ENCODE results near the gene SELENOK.

Gene SELENOK

GRCh38 chr3:53881691-53882593, 9.7 kb downstream of the SELENOK start, which contains the start of gene ACTR8:
TSS of gene ACTR8 (minus strand) at chr3:53882152. CDS start at chr3:53882101, 51 bp downstream.
- TF ChIP-seq POLR2AphosphoS5 (IDR thresholded peaks at IDR 0.05; ENCODE audit: low read depth, low read length) (peak; percentile 92), POLR2A (IDR thresholded peaks at IDR 0.05; ENCODE audit: low read depth, low read length) (peak; percentile 95), TAF1 (IDR thresholded peaks at IDR 0.05; ENCODE audit: borderline replicate concordance, low read depth, low read length) (peak; percentile 98)
- peak; percentile 89 for FAIRE-seq
- DNase-seq (ENCODE audit: insufficient read length), result peak; percentile 82

GRCh38 chr3:53880396-53881345, 11.0 kb downstream of the SELENOK start:
- FAIRE-seq (peak; percentile 62), DNase-seq (ENCODE audit: insufficient read length) (no peak)
- no peak for TF ChIP-seq POLR2A (IDR thresholded peaks at IDR 0.05; ENCODE audit: low read depth, low read length)
- 0 out of 2 replicates have a peak, but pooled peaks have one; percentile 26 for TF ChIP-seq POLR2AphosphoS5 (IDR thresholded peaks at IDR 0.05; ENCODE audit: low read depth, low read length)

GRCh38 chr3:53865732-53866499, 25.7 kb downstream of the SELENOK start:
- TF ChIP-seq POLR2A (IDR thresholded peaks at IDR 0.05; ENCODE audit: low read depth, low read length) (no peak), TAF1 (IDR thresholded peaks at IDR 0.05; ENCODE audit: borderline replicate concordance, low read depth, low read length) (no peak), POLR2AphosphoS5 (IDR thresholded peaks at IDR 0.05; ENCODE audit: low read depth, low read length) (no peak)
- FAIRE-seq, result no peak
- DNase-seq (ENCODE audit: insufficient read length), result no peak

- no peak for TF ChIP-seq POLR2A (IDR thresholded peaks at IDR 0.05; ENCODE audit: low read depth, low read length)
- TF ChIP-seq POLR2AphosphoS5 (IDR thresholded peaks at IDR 0.05; ENCODE audit: low read depth, low read length), result no peak
- TF ChIP-seq TAF1 (IDR thresholded peaks at IDR 0.05; ENCODE audit: borderline replicate concordance, low read depth, low read length), result no peak
- DNase-seq (ENCODE audit: insufficient read length), result no peak
- FAIRE-seq, result no peak
Observed at GRCh38 chr3:53863145-53863544, 28.5 kb downstream of the SELENOK start.

GRCh38 chr3:53862241-53862640, 29.4 kb downstream of the SELENOK start:
- TF ChIP-seq TAF1 (IDR thresholded peaks at IDR 0.05; ENCODE audit: borderline replicate concordance, low read depth, low read length), result no peak
- TF ChIP-seq POLR2AphosphoS5 (IDR thresholded peaks at IDR 0.05; ENCODE audit: low read depth, low read length), result no peak
- no peak for TF ChIP-seq POLR2A (IDR thresholded peaks at IDR 0.05; ENCODE audit: low read depth, low read length)
- DNase-seq (ENCODE audit: insufficient read length) (no peak), FAIRE-seq (no peak)

- DNase-seq (ENCODE audit: insufficient read length), result no peak
- TF ChIP-seq TAF1 (IDR thresholded peaks at IDR 0.05; ENCODE audit: borderline replicate concordance, low read depth, low read length), result no peak
- no peak for TF ChIP-seq POLR2AphosphoS5 (IDR thresholded peaks at IDR 0.05; ENCODE audit: low read depth, low read length)
- FAIRE-seq, result no peak
Observed at GRCh38 chr3:53860196-53860595, 31.5 kb downstream of the SELENOK start.

- DNase-seq (ENCODE audit: insufficient read length) (no peak), FAIRE-seq (no peak)
- TF ChIP-seq TAF1 (IDR thresholded peaks at IDR 0.05; ENCODE audit: borderline replicate concordance, low read depth, low read length) (no peak), POLR2A (IDR thresholded peaks at IDR 0.05; ENCODE audit: low read depth, low read length) (no peak), POLR2AphosphoS5 (IDR thresholded peaks at IDR 0.05; ENCODE audit: low read depth, low read length) (no peak)
Observed at GRCh38 chr3:53859178-53859577, 32.5 kb downstream of the SELENOK start.

GRCh38 chr3:53858096-53858741, 33.4 kb downstream of the SELENOK start:
- no peak for FAIRE-seq

GRCh38 chr3:53856964-53857363, 34.7 kb downstream of the SELENOK start:
- FAIRE-seq, result no peak
- TF ChIP-seq TAF1 (IDR thresholded peaks at IDR 0.05; ENCODE audit: borderline replicate concordance, low read depth, low read length) (no peak), POLR2A (IDR thresholded peaks at IDR 0.05; ENCODE audit: low read depth, low read length) (no peak), POLR2AphosphoS5 (IDR thresholded peaks at IDR 0.05; ENCODE audit: low read depth, low read length) (no peak)
- DNase-seq (ENCODE audit: insufficient read length), result no peak

More at GRCh38 chr3:53858096-53858741, 33.4 kb downstream of the SELENOK start:
- no peak for DNase-seq (ENCODE audit: insufficient read length)
- TF ChIP-seq POLR2A (IDR thresholded peaks at IDR 0.05; ENCODE audit: low read depth, low read length) (no peak), TAF1 (IDR thresholded peaks at IDR 0.05; ENCODE audit: borderline replicate concordance, low read depth, low read length) (no peak), POLR2AphosphoS5 (IDR thresholded peaks at IDR 0.05; ENCODE audit: low read depth, low read length) (no peak)

- TF ChIP-seq POLR2A (IDR thresholded peaks at IDR 0.05; ENCODE audit: low read depth, low read length) (no peak), TAF1 (IDR thresholded peaks at IDR 0.05; ENCODE audit: borderline replicate concordance, low read depth, low read length) (no peak), POLR2AphosphoS5 (IDR thresholded peaks at IDR 0.05; ENCODE audit: low read depth, low read length) (no peak)
- FAIRE-seq (no peak), DNase-seq (ENCODE audit: insufficient read length) (no peak)
Observed at GRCh38 chr3:53850895-53851294, 40.8 kb downstream of the SELENOK start.

Data from GM12892 (cell line).